Natural killer cell treated with Interleukin-12 subunit alpha and Interleukin-12 subunit beta and Interleukin-15 and Interleukin-18, amount 100 ng/mL, for 72 hours (primary cell): ENCODE measurements around the gene IL17RA. TPM values are rescaled to one million over a fixed set of nuclear protein-coding genes. Genes with fewer than 3 reads are reported as not detected.

Experiments
- ATAC-seq, 2 donors: fragments of 150-1000 bp; cut with Tn5 transposase in 1 of 2; sonication (Bioruptor Pico), chemical (Tn5 transposase) in 1 of 2; 2 replicates each; pipeline ENCODE4 v1.10.0; 2021
- DNase-seq: peaks from one replicate; pipeline ENCODE4 v3.0.0; 2022; ENCODE audit warnings: low spot score
- H3K27ac Mint-ChIP-seq, 2 donors: 1 replicate in 1 of 2; 2 replicates in 1 of 2; pipeline ENCODE4 v1.8.0; 2022; ENCODE audit warnings: mixed read lengths in 2 of 2, mild to moderate bottlenecking in 1 of 2, moderate library complexity in 1 of 2
- H3K27me3 Mint-ChIP-seq, 2 donors: 1 replicate in 1 of 2; 2 replicates in 1 of 2; pipeline ENCODE4 v1.8.0; 2022; ENCODE audit warnings: mixed read lengths in 2 of 2
- H3K36me3 Mint-ChIP-seq: one replicate; pipeline ENCODE4 v1.8.0; 2022; ENCODE audit warnings: mixed read lengths
- H3K4me1 Mint-ChIP-seq, 2 donors: 1 replicate in 1 of 2; 2 replicates in 1 of 2; pipeline ENCODE4 v1.8.0; 2022; ENCODE audit warnings: low read depth in 2 of 2, mixed read lengths in 2 of 2, mild to moderate bottlenecking in 1 of 2
- H3K4me3 Mint-ChIP-seq: one replicate; pipeline ENCODE4 v1.8.0; 2022; ENCODE audit warnings: mixed read lengths
- H3K9me3 Mint-ChIP-seq: 2 replicates; pipeline ENCODE4 v1.8.0; 2022; ENCODE audit warnings: mixed read lengths
- total RNA-seq, 2 donors: library from RNA; stranded (reverse); gene quantifications; one replicate each; pipeline ENCODE4 v1.2.3, GENCODE V29; 2022

IL17RA gene
- total RNA-seq, 2 donors from 2014 or later = 26.5 to 70.5 TPM

- Mint-ChIP-seq H3K27ac (peak overlapping the region; percentile 60 to 87), H3K9me3 (no peaks in the 10 kb centered on the region), H3K4me3 (peak overlapping the region; percentile 56), H3K4me1 (peaks cover 15 to 19% of the 10 kb centered on the region in 2 donors), H3K27me3 (peaks cover 0 to 3% of the 10 kb centered on the region in 2 donors), H3K36me3 (peaks cover 14% of the 10 kb centered on the region)
- peak; percentile 43 to 48 for ATAC-seq
- no peak for DNase-seq
Measured at GRCh38 chr22:17106161-17106784, 21.5 kb downstream of the IL17RA start.

- Mint-ChIP-seq H3K27me3 (no peaks in the 10 kb centered on the region), H3K4me1 (peaks cover 11 to 16% of the 10 kb centered on the region in 2 donors), H3K4me3 (peak overlapping the region; percentile 56), H3K27ac (peak overlapping the region; percentile 60 to 87), H3K36me3 (peaks cover 10% of the 10 kb centered on the region), H3K9me3 (no peaks in the 10 kb centered on the region)
- DNase-seq = peak; percentile 67
- ATAC-seq = peak; percentile 59 to 81
Measured at GRCh38 chr22:17106785-17107546, 22.2 kb downstream of the IL17RA start.

- peak overlapping the region; percentile 60 to 87 for H3K27ac Mint-ChIP-seq
- H3K4me1 Mint-ChIP-seq = peaks cover 11 to 12% of the 10 kb centered on the region in 2 donors
- H3K36me3 Mint-ChIP-seq = peaks cover 5% of the 10 kb centered on the region
- no peaks in the 10 kb centered on the region for H3K9me3 Mint-ChIP-seq
- no peaks in the 10 kb centered on the region for H3K27me3 Mint-ChIP-seq
- DNase-seq (no peak), ATAC-seq (peak in 1 of 2 donors; percentile 16)
- H3K4me3 Mint-ChIP-seq = peak overlapping the region; percentile 56
Measured at GRCh38 chr22:17107547-17107810, 22.7 kb downstream of the IL17RA start.

- Mint-ChIP-seq H3K4me3 (no peak overlapping the region), H3K27me3 (no peaks in the 10 kb centered on the region), H3K27ac (no peak overlapping the region), H3K9me3 (no peaks in the 10 kb centered on the region), H3K4me1 (peaks cover 11 to 12% of the 10 kb centered on the region in 2 donors), H3K36me3 (no peaks in the 10 kb centered on the region)
- ATAC-seq (no peak), DNase-seq (peak; percentile 57)
Measured at GRCh38 chr22:17108256-17109112, 23.7 kb downstream of the IL17RA start.

GRCh38 chr22:17109113-17109865, 24.5 kb downstream of the IL17RA start:
- peaks cover 11 to 16% of the 10 kb centered on the region in 2 donors for H3K4me1 Mint-ChIP-seq
- no peak overlapping the region for H3K4me3 Mint-ChIP-seq
- H3K27me3 Mint-ChIP-seq = no peaks in the 10 kb centered on the region
- ATAC-seq = no peak
- peak; percentile 39 for DNase-seq
- no peaks in the 10 kb centered on the region for H3K9me3 Mint-ChIP-seq
- H3K27ac Mint-ChIP-seq = no peak overlapping the region
- no peaks in the 10 kb centered on the region for H3K36me3 Mint-ChIP-seq

- DNase-seq = peak; percentile 18
- no peaks in the 10 kb centered on the region for H3K27me3 Mint-ChIP-seq
- no peaks in the 10 kb centered on the region for H3K9me3 Mint-ChIP-seq
- no peaks in the 10 kb centered on the region for H3K36me3 Mint-ChIP-seq
- no peak for ATAC-seq
- H3K27ac Mint-ChIP-seq = no peak overlapping the region
- peaks cover 14 to 16% of the 10 kb centered on the region in 2 donors for H3K4me1 Mint-ChIP-seq
- no peak overlapping the region for H3K4me3 Mint-ChIP-seq
Measured at GRCh38 chr22:17109976-17110375, 25.2 kb downstream of the IL17RA start.

GRCh38 chr22:17110791-17111550, 26.2 kb downstream of the IL17RA start:
- H3K27me3 Mint-ChIP-seq = no peaks in the 10 kb centered on the region
- no peak overlapping the region for H3K4me3 Mint-ChIP-seq
- ATAC-seq (no peak), DNase-seq (peak; percentile 3)
- no peaks in the 10 kb centered on the region for H3K9me3 Mint-ChIP-seq
- H3K27ac Mint-ChIP-seq = no peak overlapping the region
- no peaks in the 10 kb centered on the region for H3K36me3 Mint-ChIP-seq
- peaks cover 22 to 24% of the 10 kb centered on the region in 2 donors for H3K4me1 Mint-ChIP-seq

- Mint-ChIP-seq H3K36me3 (no peaks in the 10 kb centered on the region), H3K4me3 (no peak overlapping the region), H3K27ac (no peak overlapping the region), H3K4me1 (peaks cover 26 to 29% of the 10 kb centered on the region in 2 donors), H3K9me3 (no peaks in the 10 kb centered on the region), H3K27me3 (no peaks in the 10 kb centered on the region)
- DNase-seq (no peak), ATAC-seq (no peak)
Measured at GRCh38 chr22:17112491-17113042, 27.8 kb downstream of the IL17RA start.

GRCh38 chr22:17113600-17113999, 28.8 kb downstream of the IL17RA start:
- ATAC-seq (no peak), DNase-seq (peak; percentile 25)
- Mint-ChIP-seq H3K27me3 (peaks cover 0 to 1% of the 10 kb centered on the region in 2 donors), H3K9me3 (no peaks in the 10 kb centered on the region), H3K27ac (no peak overlapping the region), H3K4me3 (no peak overlapping the region), H3K4me1 (peaks cover 33 to 39% of the 10 kb centered on the region in 2 donors), H3K36me3 (no peaks in the 10 kb centered on the region)

- peaks cover 41 to 45% of the 10 kb centered on the region in 2 donors for H3K4me1 Mint-ChIP-seq
- H3K9me3 Mint-ChIP-seq = no peaks in the 10 kb centered on the region
- H3K27ac Mint-ChIP-seq = no peak overlapping the region
- DNase-seq = no peak
- H3K36me3 Mint-ChIP-seq = no peaks in the 10 kb centered on the region
- no peak overlapping the region for H3K4me3 Mint-ChIP-seq
- H3K27me3 Mint-ChIP-seq = peaks cover 0 to 5% of the 10 kb centered on the region in 2 donors
- ATAC-seq = no peak
Measured at GRCh38 chr22:17114173-17114897, 29.5 kb downstream of the IL17RA start.

- ATAC-seq (no peak), DNase-seq (no peak)
- Mint-ChIP-seq H3K27ac (no peak overlapping the region), H3K36me3 (no peaks in the 10 kb centered on the region), H3K9me3 (no peaks in the 10 kb centered on the region), H3K27me3 (peaks cover 0 to 5% of the 10 kb centered on the region in 2 donors), H3K4me1 (peaks cover 41 to 45% of the 10 kb centered on the region in 2 donors), H3K4me3 (no peak overlapping the region)
Measured at GRCh38 chr22:17114898-17115235, 30.1 kb downstream of the IL17RA start.

- no peak for DNase-seq
- Mint-ChIP-seq H3K9me3 (no peaks in the 10 kb centered on the region), H3K4me1 (peaks cover 41 to 45% of the 10 kb centered on the region in 2 donors), H3K36me3 (no peaks in the 10 kb centered on the region), H3K4me3 (peak overlapping the region; percentile 62), H3K27ac (peak overlapping the region; percentile 32 to 41), H3K27me3 (peaks cover 0 to 5% of the 10 kb centered on the region in 2 donors)
- no peak for ATAC-seq
Measured at GRCh38 chr22:17115236-17115635, 30.4 kb downstream of the IL17RA start.
